ENCODE data around the gene ZNF691.
"Not testable (repeated sequence)": the region's sequence is repeated elsewhere in the genome, so short reads cannot be mapped to it uniquely, and the experiment has no call there.

The ZNF691 gene

DNA sequence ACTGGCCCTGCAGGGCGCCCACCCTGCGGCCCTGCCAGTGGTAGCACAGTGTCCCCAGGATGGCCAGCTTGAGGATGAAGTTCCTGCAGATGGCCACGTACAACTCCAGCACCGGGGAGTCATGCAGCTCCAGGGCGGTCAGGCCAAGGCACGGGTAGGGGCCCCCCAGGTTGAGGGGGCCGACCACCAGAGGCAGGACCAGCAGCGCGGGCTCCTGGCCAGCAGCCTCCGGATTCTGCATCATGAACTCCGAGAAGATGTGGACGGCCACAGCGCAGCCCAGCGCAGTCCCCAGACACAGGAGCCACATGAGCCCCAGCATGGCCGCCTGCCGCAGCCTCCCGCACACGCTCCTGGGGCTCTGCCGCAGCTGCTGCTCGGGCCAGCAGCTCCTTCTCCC is 41.0 kb downstream of the ZNF691 start:
- no peak overlapping the region for H3K4me3 ChIP-seq (ENCODE audit: control insufficient read depth, low read depth, low read length)
- no peak for DNase-seq (ENCODE audit: low read depth)

DNA sequence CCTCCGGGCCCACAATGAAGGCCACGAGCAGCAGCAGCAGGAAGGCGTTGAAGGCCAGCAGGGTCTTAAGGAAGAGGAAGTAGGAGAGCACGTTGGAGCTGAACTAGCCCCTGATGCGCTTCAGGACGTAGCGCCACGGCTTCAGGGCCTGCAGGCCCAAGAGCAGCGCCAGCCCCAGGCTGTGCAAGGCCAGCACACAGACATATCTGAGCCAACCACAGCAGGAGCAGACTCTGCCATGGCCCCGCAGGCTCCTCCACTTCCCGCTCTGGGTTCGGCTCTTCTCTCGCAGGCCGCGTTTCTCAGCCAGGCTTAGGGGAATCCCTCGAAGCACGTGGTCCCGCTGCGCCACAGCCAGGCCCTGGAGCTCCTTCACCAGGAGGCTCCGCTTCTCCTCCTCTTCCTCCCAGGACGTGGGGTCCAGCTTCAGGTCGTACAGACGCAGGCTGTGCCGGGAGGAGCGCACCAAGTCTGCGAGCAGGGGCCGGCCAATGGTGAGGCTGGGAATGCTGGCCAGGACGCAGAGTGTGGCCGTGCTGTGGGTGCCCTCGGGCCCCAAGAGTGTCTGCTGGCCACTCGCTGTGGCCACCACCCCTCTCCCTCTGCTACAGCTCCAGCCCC is 41.7 kb downstream of the ZNF691 start:
- no peak for DNase-seq (ENCODE audit: low read depth)
- TF ChIP-seq, protein P1, sequence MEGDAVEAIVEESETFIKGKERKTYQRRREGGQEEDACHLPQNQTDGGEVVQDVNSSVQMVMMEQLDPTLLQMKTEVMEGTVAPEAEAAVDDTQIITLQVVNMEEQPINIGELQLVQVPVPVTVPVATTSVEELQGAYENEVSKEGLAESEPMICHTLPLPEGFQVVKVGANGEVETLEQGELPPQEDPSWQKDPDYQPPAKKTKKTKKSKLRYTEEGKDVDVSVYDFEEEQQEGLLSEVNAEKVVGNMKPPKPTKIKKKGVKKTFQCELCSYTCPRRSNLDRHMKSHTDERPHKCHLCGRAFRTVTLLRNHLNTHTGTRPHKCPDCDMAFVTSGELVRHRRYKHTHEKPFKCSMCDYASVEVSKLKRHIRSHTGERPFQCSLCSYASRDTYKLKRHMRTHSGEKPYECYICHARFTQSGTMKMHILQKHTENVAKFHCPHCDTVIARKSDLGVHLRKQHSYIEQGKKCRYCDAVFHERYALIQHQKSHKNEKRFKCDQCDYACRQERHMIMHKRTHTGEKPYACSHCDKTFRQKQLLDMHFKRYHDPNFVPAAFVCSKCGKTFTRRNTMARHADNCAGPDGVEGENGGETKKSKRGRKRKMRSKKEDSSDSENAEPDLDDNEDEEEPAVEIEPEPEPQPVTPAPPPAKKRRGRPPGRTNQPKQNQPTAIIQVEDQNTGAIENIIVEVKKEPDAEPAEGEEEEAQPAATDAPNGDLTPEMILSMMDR (IDR thresholded peaks at IDR 0.05; ENCODE audit: control insufficient read depth, insufficient read depth, low read depth, low read length, missing control alignments) = no peak
- no peak overlapping the region for H3K4me3 ChIP-seq (ENCODE audit: control insufficient read depth, low read depth, low read length)

More for the DNA sequence above, 41.0 kb downstream of the ZNF691 start:
- TF ChIP-seq, protein P1 (IDR thresholded peaks at IDR 0.05; ENCODE audit: control insufficient read depth, insufficient read depth, low read depth, low read length, missing control alignments) = no peak

DNA sequence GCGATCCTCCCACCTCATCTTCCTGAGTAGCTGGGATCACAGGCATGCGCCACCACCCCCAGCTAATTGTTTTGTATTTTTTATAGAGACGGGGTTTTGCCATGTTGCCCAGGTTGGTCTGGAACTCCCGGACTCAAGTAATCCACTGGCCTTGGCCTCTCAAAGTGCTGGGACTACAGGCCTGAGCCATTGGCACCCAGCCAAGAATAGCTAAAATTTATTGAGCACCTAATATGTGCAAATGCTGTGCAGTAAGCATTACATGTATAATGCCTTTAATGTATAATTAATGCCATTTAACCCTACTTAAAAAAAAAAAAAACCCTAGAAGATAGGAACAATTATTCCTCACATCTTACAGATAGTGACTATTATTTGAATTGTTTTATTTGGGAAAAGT is 42.9 kb downstream of the ZNF691 start:
- H3K4me3 ChIP-seq (ENCODE audit: control insufficient read depth, low read depth, low read length) = no peak overlapping the region
- TF ChIP-seq, protein P1 (IDR thresholded peaks at IDR 0.05; ENCODE audit: control insufficient read depth, insufficient read depth, low read depth, low read length, missing control alignments) = no peak
- DNase-seq (ENCODE audit: low read depth) = no peak

DNA sequence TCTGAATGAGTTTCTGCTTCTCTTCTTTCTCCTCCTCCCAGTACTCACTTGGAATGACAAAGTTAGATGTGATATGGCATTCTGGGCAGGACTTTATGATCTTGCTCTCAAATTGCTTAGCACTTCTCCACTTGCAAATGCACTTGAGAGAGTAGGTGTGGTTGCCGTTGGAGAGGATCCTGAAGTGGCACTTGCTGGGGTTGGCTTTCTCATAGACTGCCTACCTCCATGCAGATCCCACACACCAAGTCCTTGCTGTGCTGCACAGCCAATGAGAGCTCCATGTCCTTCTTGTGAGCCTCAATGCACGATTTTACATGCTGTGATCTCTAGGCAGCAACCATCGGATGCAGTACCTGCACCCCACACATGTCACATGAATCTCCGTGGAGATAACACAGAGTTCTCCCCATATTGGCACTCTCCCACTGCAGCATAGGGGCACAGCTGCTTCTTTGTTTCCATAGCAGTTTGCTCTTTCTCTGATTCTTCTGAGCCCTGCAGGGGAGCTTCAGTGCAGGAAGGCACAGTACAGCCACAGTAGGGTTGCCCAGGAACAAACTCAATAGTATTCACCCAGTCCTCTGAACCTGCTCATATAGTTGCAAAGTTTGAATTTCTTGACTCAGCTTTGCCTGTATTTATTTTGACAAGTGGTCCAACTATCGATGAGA is 45.2 kb downstream of the ZNF691 start:
- TF ChIP-seq, protein P1 (IDR thresholded peaks at IDR 0.05; ENCODE audit: control insufficient read depth, insufficient read depth, low read depth, low read length, missing control alignments) = no peak
- H3K4me3 ChIP-seq (ENCODE audit: control insufficient read depth, low read depth, low read length) = no peak overlapping the region
- no peak for DNase-seq (ENCODE audit: low read depth)

DNA sequence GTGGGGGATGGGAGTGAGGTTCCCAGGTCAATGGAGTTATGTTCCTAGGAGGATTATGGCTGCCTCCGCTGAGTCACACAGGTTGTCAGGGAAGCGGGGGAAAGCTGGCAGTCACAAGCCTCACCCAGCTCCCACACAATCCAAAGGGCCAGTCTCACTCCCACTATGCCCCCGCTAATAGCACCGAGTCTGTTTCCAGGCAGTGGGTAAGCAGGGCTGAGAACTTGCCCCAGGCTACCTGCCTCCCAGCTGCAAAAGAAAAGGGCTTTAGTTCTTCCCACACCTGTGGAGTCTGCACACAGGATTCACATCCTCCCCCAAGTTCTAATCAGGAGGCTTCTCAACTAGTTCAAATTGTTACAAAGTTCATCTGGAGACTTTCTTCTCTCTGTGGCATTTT is 53.5 kb downstream of the ZNF691 start:
- DNase-seq (ENCODE audit: low read depth) = not testable (repeated sequence)

More for the DNA sequence above, 53.5 kb downstream of the ZNF691 start:
- H3K4me3 ChIP-seq (ENCODE audit: control insufficient read depth, low read depth, low read length) = not testable (repeated sequence)
